ENCODE measurements around the gene IPO7.
"Not testable (repeated sequence)": the region's sequence is repeated elsewhere in the genome, so short reads cannot be mapped to it uniquely, and the experiment has no call there.

IPO7 gene

DNA sequence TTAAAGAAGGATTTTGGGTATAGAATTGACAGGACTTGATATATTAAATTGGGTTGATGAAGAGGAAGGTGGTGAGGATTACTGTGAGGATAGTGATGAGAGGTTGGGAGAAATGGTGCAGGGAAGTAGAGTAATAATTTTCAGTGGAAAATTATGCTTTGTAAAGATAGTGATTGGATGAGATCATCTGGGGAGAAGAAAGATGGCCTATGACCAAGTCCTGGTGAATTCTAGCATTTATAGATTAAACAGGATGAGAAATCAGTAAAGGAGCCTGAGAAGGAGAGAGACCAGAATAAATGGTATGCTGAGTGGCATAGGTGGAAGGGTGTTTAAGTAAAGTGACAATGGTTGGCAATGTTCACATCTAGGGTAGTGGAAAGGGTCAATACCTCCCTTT, 15.0 kb downstream of the IPO7 start:
- no peak for DNase-seq

DNA sequence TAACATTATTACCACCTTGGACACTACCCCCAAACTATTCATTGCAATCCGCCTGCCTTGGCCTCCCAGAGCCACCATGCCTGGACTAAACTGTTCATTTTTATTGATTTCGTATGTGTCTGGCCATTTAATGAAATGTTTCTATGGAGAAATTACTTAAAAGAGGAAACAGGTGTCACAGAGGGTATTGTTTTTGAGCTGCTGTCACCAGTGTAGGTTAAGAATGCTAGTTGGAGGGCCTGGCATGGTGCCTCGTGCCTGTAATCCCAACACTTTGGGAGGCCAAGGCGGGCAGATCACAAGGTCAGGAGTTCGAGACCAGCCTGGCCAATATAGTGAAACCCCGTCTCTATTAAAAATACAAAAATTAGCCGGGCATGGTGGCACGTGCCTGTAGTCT, 17.4 kb downstream of the IPO7 start:
- DNase-seq, result not testable (repeated sequence)

DNA sequence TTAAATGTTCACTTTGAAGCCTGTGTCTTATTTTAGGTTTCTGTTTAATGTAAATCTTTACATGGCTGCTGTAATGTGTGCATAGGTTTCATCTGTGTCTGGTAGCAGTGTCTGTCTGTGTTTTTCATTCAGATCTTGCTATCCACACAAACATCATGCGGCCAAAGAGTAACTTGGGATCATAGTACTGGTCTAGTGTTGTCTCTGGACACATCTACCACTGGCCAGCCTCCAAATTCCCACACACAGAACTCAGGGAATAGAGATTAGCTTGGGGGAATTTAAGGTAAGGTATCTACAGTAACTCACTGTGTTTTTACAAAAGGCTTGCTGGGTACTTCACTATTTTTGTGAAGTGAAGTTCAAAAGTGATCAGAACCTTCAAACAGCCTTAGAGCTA, 44.3 kb downstream of the IPO7 start:
- DNase-seq, result no peak

DNA sequence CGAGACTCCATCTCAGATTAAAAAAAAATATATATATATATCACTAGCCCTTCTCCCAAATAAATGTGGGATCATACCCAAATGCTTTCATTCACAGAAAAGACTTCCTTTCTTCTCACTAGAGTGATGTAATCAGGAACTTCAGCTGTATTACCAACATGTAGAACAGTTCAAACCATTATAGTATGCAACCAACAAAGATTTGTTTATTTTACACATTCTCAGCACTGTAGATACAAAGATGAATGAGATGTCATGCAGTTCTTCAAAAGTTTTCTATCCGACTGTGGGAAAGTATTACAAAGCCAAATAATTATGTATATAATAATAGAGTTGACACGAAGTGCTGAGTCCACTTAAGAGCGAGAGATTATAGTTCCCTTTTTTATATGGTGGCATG, 54.2 kb downstream of the IPO7 start:
- DNase-seq, result no peak

DNA sequence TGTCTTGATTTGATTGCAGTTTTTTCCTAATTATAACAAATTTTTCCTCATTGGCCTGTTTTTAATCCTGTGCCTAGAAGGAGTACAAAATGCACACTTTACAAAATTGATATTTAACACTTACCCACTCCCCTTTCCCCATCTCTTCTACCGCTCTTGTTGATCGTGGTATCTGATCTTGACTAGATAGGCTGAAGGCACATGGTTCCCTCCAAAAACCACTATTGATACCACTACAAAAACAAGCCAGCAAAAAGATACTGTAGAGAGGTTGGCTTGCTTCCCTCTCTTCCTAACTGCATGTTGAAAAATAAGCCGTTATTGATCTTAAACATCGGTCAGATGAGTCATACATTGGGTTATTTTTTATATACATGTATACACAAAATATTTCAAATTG, 61.8 kb downstream of the IPO7 start:
- DNase-seq, result no peak

DNA sequence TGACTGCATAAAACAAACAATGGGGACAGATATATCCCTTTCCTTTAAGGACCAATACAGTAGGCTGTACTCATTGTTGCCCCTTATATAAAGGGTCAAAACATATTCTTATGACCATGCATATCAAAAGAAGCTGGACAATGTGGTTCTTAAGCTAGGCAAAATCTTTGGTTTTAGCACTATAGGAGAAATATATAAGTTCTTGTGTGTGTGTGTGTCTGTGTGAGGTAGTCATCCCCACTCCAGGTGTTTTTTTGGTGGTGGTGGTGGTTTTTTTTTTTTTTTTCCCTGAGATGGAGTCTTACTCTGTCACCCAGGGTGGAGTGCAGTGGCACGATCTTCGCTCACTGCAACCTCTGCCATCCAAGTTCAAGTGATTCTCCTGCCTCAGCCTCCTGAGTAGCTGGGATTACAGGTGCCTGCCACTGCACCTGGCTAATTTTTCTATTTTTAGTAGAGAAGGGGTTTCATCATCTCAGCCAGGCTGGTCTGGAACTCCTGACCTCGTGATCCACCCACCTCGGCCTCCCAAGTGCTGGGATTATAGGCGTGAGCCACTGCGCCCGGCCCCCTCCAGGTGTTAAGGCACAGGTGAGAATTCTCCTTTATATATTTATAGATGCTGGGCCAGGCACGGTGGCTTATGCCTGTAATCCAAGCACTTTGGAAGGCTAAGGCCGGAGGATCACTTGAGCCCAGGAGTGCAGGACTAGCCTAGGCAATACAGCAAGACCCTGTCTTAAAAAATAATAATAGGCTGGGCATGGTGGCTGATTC, 64.3 kb downstream of the IPO7 start:
- DNase-seq, result no peak

DNA sequence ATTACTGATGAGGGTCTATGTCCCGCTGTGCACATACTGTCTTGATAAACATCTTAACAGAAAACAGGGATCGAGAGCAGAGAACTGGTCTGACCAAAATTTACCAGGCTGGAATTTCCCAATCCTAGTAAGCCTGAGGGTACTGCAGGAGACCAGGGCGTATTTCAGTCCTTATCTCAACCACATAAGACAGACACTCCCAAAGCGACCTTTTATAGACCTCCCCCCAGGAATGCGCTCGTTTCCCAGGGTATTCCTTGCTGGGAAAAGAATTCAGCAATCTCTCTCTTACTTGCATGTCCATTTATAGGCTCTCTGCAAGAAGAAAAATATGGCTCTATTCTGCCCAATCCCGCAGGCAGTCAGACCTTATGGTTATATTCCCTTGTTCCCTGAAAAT, 67.6 kb downstream of the IPO7 start:
- not testable (repeated sequence) for DNase-seq

DNA sequence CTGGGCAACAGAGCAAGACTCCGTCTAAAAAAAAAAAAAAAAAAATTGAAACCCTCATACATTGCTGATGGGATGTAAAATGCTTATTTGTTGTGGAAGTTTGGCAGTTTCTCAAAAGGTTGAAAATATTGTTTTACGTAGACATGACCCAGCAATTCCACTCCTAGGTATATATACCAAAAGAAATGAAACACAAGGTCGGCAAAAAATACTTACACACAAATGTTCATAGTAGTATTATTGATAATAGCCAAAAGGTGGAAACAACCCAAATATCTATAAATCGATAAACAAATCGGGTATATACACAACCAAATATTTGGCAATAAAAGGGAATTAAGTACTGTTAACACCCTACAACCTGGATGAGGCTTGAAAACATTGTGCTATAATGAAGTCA, 71.3 kb downstream of the IPO7 start:
- DNase-seq, result no peak

DNA sequence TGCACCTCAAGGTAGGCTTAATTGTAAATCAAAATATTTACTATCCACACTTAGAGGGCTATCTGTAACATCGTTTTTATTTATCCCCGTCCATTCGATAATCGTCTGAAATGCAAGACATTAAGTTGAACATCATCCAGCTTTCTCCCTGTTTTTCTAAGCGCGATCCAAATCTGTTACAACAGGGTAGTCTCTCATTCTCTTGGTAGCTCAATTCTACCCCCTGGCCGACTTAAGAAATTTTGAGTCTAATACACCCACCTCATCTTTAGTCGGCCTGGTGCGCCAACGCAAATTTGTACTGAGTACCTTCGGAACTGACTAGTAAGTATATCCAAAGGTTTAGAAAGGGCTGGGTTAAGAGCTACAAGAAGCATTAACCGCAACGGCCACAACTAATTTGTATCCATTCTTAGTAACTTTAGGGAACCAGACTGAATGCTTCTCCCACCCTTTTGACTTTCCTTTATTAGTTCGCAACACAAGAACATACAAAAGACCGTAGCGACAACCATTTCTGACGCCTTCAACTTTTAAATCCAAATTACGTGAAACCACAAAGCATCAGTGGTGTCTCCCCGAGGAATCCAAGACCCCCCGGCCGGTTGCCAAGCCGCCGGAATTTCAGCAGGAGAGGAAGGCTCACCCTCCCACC, 75.3 kb downstream of the IPO7 start:
- DNase-seq, result peak; percentile 46

DNA sequence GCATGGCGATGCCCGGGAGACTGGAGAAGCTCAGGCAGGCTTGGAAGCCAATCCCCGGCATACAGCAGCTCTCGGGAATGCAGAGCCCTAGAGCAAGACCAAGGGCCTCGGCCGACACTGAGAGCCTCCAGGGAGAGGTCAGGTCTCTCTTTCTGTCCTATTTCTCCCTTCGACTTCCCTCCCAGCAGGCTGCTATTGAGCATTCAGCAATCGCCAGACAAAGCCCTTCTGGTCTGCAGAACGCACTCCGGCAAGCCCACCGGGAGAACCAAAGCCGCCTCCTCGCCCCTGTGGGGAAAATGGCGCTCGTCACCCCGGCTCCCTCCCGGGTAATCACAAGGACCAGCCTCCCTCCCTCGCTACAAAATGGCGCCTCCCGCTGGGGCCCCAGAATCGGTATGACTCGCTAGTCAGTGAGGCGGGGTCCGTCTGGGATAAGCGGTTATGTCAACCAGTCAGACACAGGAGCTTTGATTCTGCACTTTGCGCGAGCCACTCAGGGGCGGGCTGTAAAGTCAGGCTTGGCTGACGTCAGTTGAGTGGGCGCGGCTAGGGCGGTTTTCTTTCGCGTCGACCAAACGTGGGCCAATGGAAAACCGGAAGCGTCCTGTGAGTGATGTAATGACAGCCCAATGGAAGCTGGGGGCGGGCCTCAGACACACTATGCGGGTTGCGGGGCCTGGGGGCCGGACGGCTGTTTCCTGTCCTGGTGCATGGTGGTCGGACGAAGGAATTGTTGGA, 76.0 kb downstream of the IPO7 start, which contains the start of gene ZNF143:
TSS of gene ZNF143 (plus strand) at position 691 of the 741 bp plus-strand sequence. CDS start 10,297 bp downstream, outside the sequence.
- peak; percentile 100 for DNase-seq

DNA sequence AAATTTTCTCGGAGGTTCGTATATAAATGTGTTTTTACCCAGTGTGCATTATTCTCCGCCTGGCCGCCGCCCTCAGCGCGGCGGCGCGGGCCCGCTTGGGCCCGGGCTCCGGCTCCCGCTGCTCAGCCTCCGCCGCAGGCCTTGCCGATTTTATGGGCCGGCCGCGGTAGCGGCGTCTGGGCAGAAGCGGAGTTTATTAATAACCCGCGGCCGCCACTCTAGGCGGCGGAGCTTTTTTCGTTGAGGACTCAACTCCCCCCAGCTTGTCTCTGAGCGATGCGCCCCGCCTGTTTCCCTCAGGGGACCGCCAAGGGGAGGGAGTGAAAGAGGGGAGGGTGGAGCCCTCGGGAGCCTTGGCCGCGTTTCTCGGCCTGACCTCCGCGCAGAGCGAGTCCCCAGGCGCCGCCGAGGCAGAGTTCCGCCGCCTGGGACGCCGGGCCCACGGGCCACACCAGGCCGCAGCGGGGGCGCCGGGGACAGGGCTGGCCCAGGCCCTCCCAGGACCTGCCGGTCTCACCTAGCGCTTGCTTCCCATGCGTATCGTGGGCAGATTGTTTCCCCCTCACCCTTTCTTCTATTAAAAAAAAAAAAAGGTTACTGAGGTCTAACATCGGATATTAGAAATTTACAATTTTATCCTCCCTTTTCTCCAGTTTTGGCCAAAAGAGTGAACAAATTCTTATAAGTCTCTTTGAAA, 76.8 kb downstream of the IPO7 start:
- DNase-seq, result peak; percentile 74

DNA sequence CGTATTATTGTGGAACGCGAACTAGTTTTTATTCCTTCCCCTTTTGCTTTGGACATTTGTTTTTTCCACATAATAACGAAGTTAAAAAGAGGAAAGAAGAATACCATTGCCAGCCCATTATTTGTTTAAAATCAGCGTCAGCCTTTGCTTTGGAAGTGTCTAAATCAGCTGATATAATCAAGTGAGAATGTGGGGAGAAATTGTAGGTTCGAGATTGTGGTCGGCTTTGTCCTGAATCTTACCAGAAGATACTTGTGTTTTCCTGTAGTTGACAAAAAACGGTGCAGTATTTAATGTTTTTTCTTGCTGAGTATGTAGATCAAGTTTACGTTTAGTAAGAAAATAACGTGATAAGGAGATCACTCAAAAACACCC, 77.3 kb downstream of the IPO7 start:
- no peak for DNase-seq

DNA sequence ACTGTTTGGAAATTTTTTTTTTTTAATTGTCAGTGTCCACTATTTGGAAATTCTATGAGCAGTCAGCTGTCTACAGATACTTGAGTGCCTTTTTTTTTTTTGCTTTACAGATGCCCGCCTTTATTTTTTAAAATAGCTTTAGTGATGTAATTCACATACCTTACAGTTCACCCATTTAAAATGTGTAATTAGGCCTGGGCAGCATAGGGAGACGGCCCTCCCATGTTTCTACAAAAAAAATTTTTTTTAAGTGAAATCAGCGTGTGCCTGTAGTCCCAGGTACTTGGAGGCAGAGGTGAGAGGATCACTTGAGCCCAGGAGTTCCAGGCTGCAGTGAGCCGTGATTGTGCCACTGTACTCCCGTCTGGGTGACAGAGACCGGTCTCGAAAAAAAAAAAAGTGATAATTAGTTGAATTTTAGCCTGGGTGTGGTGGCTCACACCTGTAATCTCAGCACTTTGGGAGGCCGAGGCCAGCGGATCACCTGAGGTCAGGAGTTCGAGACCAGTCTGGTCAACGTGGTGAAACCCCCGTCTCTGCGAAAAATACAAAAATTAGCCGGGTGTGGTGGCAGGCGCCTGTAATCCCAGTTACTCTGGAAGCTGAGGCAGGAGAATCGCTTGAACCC, 77.8 kb downstream of the IPO7 start:
- DNase-seq, result no peak

DNA sequence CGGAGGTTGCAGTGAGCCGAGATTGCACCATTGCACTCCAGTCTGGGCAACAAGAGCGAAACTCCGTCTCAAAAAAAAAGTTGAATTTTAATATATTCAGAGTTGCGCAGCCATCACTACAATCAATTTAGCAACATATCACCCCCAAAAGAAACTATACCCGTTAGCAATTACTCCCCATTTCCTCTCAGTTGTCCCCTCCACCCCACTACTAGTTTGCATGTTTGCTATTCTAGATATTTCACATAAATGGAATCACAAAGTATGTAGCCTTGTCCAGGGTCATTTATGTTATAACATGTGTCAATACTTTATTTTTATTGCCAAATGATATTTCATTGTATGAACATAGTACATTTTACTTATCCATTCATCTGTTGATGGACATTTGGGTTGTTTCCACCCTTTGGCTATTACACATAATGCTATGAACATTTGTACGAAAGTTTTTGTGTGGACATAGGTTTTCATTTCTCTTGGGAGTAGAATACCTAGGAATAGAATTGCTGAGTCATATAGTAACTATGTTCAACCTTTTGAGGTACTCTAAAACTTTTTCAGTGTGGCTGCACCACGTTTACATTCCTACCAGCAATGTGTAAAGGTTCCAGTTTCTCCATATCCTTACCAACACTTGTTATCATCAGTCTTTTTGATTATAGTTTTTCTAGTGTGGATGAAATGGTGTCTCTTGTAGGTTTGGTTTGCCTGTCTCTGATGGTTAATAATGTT, 78.5 kb downstream of the IPO7 start:
- no peak for DNase-seq

DNA sequence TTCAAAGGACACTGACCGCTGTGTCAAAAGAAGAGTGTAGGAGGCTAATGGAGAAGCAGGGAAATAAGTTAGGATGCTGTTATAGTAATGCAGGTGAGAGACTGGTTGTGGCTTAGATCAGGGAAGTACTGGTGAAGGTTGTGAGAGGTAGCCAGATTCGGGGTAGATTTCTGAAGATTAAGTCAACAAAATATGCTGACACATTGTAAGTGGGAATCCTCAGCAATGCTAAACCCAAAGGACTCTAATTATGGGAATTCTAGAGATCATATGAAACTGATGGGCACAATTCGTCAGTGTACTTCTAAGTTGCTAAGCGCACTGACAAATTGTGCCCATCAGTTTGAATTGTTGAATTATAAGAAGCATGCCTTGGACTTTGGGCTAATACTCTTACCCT, 86.3 kb downstream of the IPO7 start:
- DNase-seq, result no peak

DNA sequence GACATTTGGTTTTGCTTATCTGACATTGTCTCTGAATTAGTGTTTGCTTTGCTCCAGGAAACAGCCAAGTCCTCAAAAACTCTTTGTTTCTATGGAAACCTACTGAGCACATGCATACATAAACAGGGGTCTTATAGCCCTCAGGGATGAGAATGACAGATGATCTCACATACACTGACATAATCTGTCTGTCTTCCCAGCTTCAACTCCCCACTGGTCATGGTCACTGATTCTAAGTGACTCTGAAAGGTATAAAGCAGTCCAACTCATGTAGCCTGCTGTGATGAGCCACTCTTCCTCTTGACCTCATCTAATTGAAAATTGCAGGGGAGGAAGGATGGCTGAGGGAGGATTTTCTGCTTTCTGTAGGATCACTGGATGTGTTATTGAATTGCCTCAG, 89.0 kb downstream of the IPO7 start:
- no peak for DNase-seq

DNA sequence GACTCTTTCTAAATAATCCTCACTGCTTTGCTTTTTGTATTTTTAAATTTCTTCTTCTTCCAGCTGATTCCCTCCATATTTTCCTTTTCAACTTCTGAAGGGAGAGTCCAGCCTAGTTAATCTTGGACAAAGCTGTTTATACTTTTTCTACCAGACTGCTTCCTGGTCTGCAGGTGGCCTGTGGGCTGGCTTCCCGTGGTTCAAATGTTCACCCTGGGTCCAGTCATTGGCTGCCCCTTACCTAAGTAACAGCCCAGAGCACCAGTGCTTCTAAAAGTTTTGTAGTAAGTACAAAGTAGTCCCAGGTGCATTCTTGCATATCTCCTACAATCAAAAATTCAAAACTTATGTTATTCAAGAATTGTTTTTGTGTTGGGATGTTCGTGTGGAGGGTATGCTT, 95.4 kb downstream of the IPO7 start:
- DNase-seq, result no peak

DNA sequence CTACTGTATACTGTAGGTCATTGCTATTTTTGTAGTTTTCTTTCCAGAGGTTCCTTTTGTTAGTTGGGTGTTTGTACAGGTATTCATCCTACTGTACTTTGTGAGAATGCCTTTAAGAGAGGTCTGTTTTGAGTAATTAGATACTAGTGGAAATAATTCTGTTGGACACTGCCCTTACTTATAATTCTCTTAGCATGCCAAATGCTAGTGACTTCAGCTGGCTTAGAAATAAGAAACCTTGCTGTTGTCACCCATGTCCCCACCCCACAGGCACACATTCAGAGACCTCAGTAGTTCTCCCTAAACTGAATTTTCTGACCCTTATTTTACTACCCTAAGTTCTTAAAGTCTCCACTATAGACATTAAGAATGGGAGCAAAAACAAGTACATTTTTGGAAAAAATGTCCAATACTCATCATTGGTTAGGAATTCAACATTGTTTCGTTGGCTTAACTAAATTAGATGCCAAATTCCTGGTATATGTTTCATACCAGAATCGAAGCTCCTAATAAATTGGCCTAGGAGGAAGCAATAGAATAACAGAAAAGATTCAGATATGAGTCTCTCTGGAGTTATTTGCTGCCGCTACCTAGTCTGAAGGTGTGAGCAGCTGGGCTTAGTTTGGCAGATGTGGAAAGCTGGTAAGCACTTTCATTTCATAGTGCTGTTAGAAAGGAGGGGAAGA, 104.8 kb downstream of the IPO7 start:
- DNase-seq, result no peak

DNA sequence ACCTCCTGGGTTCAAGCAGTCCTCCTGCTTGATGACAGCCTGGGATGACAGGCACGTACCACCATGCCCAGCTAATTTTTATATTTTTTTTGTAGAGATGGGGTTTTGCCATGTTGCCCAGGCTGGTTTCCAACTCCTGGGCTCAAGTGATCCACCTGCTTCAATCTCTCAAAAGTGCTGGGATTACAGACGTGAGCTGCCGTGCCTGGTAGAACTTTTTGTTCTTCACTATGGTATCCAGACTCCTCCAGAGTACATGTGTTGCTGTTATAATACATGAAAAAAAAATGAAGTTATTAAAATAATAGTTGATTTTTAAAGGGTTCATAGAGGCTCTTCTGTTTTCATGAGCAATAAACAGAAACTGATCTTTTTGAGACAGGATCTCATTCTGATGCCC, 105.9 kb downstream of the IPO7 start:
- no peak for DNase-seq

DNA sequence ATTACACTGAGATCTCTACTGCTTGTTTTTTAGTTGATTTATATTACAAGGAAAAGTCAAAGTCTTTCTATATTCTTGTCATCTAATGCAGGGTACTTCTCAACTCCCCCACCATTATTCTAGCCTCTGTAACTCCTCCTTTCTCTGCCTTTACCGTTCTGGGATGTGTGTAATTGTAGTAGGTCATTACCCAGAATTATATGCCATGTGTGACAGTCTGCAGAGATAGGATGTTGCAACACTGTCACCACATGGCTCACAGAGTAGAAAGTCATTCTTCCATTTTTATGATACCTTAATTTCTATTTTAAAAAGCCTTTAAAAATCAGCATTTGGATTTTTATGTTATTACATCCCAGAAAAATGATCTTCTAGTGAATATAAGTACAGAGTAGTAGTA, 109.0 kb downstream of the IPO7 start:
- DNase-seq, result no peak

DNA sequence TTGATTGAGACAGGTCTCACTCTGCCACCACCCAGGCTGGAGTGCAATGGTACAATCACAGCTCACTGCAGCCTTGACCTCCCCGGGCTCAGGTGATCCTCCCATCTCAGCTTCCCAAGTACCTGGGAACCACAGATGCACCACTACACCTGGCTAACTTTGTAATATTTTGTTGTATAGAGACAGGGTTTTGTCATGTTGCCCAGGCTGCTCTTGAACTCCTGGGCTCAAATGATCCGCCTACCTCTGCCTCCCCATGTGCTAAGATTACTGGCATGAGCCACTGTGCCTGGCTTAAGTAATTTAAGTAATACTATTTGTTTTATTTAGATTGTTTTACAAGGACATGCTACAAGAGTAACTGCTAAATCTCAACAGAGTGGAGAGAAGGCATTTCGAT, 109.9 kb downstream of the IPO7 start:
- no peak for DNase-seq
